Measurements from ENCODE around the gene RAB4A.

GRCh38 chr1:229241390-229241789 lies 29.5 kb upstream of the RAB4A start:
- no peak for TF ChIP-seq CTCF (IDR thresholded peaks at IDR 0.05; ENCODE audit: insufficient read depth, low read length)
- TF ChIP-seq SPI1 (IDR thresholded peaks at IDR 0.05; ENCODE audit: borderline replicate concordance, low read depth) = no peak
- no peak for TF ChIP-seq GABPA (IDR thresholded peaks at IDR 0.05; ENCODE audit: low read depth)
